HG03457 (cell line): ENCODE data around the gene ARHGAP15.
"Not testable (repeated sequence)": the region's sequence is repeated elsewhere in the genome, so short reads cannot be mapped to it uniquely, and the experiment has no call there.

Source experiments
- ATAC-seq: cut with Tn5 transposase; IDR thresholded peaks from one replicate; pipeline ENCODE4 v1.9.1; 2021; ENCODE audit warnings: moderate number of reproducible peaks; ENCODE audit not compliant: unreplicated experiment

Gene ARHGAP15

GRCh38 chr2:143128681-143129580 is at the start of gene ARHGAP15:
Gene ARHGAP15 (plus strand): TSS chr2:143129419.
- peak; percentile 91 for ATAC-seq

- ATAC-seq = no peak
Measured at GRCh38 chr2:143081616-143082015, 47.6 kb upstream of the ARHGAP15 start.

- ATAC-seq = no peak
Measured at GRCh38 chr2:143083636-143084035, 45.6 kb upstream of the ARHGAP15 start.

GRCh38 chr2:143084462-143084861 is 44.8 kb upstream of the ARHGAP15 start:
- ATAC-seq = no peak

GRCh38 chr2:143085125-143085784 is 44.0 kb upstream of the ARHGAP15 start:
- peak; percentile 52 for ATAC-seq

GRCh38 chr2:143087033-143087432 is 42.2 kb upstream of the ARHGAP15 start:
- ATAC-seq = no peak

- ATAC-seq = no peak
Measured at GRCh38 chr2:143088388-143088787, 40.8 kb upstream of the ARHGAP15 start.

- ATAC-seq = not testable (repeated sequence)
Measured at GRCh38 chr2:143089520-143089919, 39.7 kb upstream of the ARHGAP15 start.

GRCh38 chr2:143110758-143111428 is 18.3 kb upstream of the ARHGAP15 start:
- peak; percentile 79 for ATAC-seq

GRCh38 chr2:143117225-143117624 is 12.0 kb upstream of the ARHGAP15 start:
- no peak for ATAC-seq

GRCh38 chr2:143121079-143121478 is 8.1 kb upstream of the ARHGAP15 start:
- ATAC-seq = no peak

GRCh38 chr2:143121957-143122356 is 7.3 kb upstream of the ARHGAP15 start:
- no peak for ATAC-seq

GRCh38 chr2:143123911-143124310 is 5.3 kb upstream of the ARHGAP15 start:
- no peak for ATAC-seq

GRCh38 chr2:143124445-143124844 is 4.8 kb upstream of the ARHGAP15 start:
- no peak for ATAC-seq

GRCh38 chr2:143125717-143126116 is 3.5 kb upstream of the ARHGAP15 start:
- ATAC-seq = no peak

GRCh38 chr2:143132355-143132754 is 3.1 kb downstream of the ARHGAP15 start:
- no peak for ATAC-seq

GRCh38 chr2:143133783-143134182 is 4.6 kb downstream of the ARHGAP15 start:
- no peak for ATAC-seq

GRCh38 chr2:143138292-143138691 is 9.1 kb downstream of the ARHGAP15 start:
- no peak for ATAC-seq

GRCh38 chr2:143139835-143140393 is 10.7 kb downstream of the ARHGAP15 start:
- ATAC-seq = no peak

GRCh38 chr2:143140864-143141661 is 11.8 kb downstream of the ARHGAP15 start:
- ATAC-seq = peak; percentile 71
